K562 (cell line): ENCODE data around the gene TMEM208. TPM values are rescaled to one million over a fixed set of nuclear protein-coding genes. Genes with fewer than 3 reads are reported as not detected.

Experiments used
- CCNT2 ChIP-seq: IDR thresholded peaks from 2 replicates; pipeline ENCODE4 v1.6.1; 2011; ENCODE audit warnings: borderline replicate concordance, low read depth, mild to moderate bottlenecking, moderate library complexity, mixed read lengths, low read length; ENCODE audit not compliant: insufficient read length; ENCODE audit errors: extremely low read depth
- IFI16 ChIP-seq: fragments of 250-450 bp; sonication (Bioruptor Pico); IDR thresholded peaks from 2 replicates; pipeline ENCODE4 v2.1.2; 2022; ENCODE audit warnings: mild to moderate bottlenecking, inconsistent platforms
- ZBTB40 ChIP-seq, 2 experiments: fragments of 450-650 bp in 1 of 2; sonication (generic) in 1 of 2; formaldehyde crosslinking in 1 of 2; IDR thresholded peaks; 2 replicates each; pipeline versions ENCODE4 v1.7.1 to v1.9.0; 2016 to 2022; ENCODE audit warnings: inconsistent platforms in 1 of 2, mild to moderate bottlenecking in 1 of 2, missing genetic modification reagents in 1 of 2
- ZNF175 ChIP-seq: fragments of 200-800 bp; sonication (Bioruptor generic); IDR thresholded peaks from 2 replicates; pipeline ENCODE4 v1.6.1; 2016; ENCODE audit warnings: low read depth, mild to moderate bottlenecking, missing genetic modification characterization, missing compliant biosample characterization
- ZNF780A ChIP-seq: fragments of 250-450 bp; sonication (Bioruptor Pico); IDR thresholded peaks from 2 replicates; pipeline ENCODE4 v1.5.0; 2021; ENCODE audit warnings: mild to moderate bottlenecking
- polyA plus RNA-seq, 8 experiments: library from polyadenylated mRNA; depleted of rRNA in 4 of 8; stranded (reverse) in 5 of 8; unstranded in 3 of 8; fragments of >200 nt; fragmentation: Nextera tagmentation in 2 of 8; fragmentation: Illumina TruSeq in 1 of 8; extraction: Ambion mirVana in 2 of 8; extraction: Trizol in 1 of 8; gene quantifications; 2 replicates each; pipeline versions ENCODE4 v1.2.1 to v1.2.3, GENCODE V29; 2011 to 2014; ENCODE audit warnings: inconsistent platforms in 1 of 8, missing spikeins in 1 of 8
- total RNA-seq, 7 experiments: library from RNA; depleted of rRNA in 6 of 7; stranded (reverse); fragments of >200 nt in 6 of 7; fragmentation: Illumina TruSeq in 2 of 7; extraction: Trizol in 2 of 7; gene quantifications; 2 replicates each; pipeline versions ENCODE4 v1.2.1 to v1.2.3, GENCODE V29; 2011 to 2021; ENCODE audit warnings: low replicate concordance in 1 of 7
- TF ChIP-seq, protein P1 (sequence below): fragments of 450-650 bp; IDR thresholded peaks from 2 replicates; pipeline ENCODE4 v1.6.1; 2016; ENCODE audit warnings: mild to moderate bottlenecking
- TF ChIP-seq, protein P2 (sequence below): fragments of 450-650 bp; IDR thresholded peaks from one replicate; pipeline ENCODE4 v1.6.1; 2018; ENCODE audit warnings: mild to moderate bottlenecking, moderate library complexity; ENCODE audit not compliant: partially characterized antibody
- TF ChIP-seq, protein P3 (sequence below): fragments of 150-350 bp; IDR thresholded peaks from 2 replicates; pipeline ENCODE4 v1.6.1; 2014; ENCODE audit warnings: low read depth, mild to moderate bottlenecking, low read length, borderline replicate concordance

Gene TMEM208
- total and polyA plus RNA-seq, 9 of the 15 experiments (the other 6 are each of a cell fraction or from before 2014, with no cell fraction given), result 31.8 to 239 (median 54.3) TPM

GRCh38 chr16:67183627-67184452, 43.1 kb upstream of the TMEM208 start, which contains the start of gene MATCAP1 (continued):
- TF ChIP-seq, protein P1, sequence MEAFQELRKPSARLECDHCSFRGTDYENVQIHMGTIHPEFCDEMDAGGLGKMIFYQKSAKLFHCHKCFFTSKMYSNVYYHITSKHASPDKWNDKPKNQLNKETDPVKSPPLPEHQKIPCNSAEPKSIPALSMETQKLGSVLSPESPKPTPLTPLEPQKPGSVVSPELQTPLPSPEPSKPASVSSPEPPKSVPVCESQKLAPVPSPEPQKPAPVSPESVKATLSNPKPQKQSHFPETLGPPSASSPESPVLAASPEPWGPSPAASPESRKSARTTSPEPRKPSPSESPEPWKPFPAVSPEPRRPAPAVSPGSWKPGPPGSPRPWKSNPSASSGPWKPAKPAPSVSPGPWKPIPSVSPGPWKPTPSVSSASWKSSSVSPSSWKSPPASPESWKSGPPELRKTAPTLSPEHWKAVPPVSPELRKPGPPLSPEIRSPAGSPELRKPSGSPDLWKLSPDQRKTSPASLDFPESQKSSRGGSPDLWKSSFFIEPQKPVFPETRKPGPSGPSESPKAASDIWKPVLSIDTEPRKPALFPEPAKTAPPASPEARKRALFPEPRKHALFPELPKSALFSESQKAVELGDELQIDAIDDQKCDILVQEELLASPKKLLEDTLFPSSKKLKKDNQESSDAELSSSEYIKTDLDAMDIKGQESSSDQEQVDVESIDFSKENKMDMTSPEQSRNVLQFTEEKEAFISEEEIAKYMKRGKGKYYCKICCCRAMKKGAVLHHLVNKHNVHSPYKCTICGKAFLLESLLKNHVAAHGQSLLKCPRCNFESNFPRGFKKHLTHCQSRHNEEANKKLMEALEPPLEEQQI, result no peak
- no peak for TF ChIP-seq ZNF780A (CRISPR knock-in tag)
- TF ChIP-seq, protein P2, sequence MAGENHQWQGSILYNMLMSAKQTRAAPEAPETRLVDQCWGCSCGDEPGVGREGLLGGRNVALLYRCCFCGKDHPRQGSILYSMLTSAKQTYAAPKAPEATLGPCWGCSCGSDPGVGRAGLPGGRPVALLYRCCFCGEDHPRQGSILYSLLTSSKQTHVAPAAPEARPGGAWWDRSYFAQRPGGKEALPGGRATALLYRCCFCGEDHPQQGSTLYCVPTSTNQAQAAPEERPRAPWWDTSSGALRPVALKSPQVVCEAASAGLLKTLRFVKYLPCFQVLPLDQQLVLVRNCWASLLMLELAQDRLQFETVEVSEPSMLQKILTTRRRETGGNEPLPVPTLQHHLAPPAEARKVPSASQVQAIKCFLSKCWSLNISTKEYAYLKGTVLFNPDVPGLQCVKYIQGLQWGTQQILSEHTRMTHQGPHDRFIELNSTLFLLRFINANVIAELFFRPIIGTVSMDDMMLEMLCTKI, result no peak
- TF ChIP-seq, protein P3, sequence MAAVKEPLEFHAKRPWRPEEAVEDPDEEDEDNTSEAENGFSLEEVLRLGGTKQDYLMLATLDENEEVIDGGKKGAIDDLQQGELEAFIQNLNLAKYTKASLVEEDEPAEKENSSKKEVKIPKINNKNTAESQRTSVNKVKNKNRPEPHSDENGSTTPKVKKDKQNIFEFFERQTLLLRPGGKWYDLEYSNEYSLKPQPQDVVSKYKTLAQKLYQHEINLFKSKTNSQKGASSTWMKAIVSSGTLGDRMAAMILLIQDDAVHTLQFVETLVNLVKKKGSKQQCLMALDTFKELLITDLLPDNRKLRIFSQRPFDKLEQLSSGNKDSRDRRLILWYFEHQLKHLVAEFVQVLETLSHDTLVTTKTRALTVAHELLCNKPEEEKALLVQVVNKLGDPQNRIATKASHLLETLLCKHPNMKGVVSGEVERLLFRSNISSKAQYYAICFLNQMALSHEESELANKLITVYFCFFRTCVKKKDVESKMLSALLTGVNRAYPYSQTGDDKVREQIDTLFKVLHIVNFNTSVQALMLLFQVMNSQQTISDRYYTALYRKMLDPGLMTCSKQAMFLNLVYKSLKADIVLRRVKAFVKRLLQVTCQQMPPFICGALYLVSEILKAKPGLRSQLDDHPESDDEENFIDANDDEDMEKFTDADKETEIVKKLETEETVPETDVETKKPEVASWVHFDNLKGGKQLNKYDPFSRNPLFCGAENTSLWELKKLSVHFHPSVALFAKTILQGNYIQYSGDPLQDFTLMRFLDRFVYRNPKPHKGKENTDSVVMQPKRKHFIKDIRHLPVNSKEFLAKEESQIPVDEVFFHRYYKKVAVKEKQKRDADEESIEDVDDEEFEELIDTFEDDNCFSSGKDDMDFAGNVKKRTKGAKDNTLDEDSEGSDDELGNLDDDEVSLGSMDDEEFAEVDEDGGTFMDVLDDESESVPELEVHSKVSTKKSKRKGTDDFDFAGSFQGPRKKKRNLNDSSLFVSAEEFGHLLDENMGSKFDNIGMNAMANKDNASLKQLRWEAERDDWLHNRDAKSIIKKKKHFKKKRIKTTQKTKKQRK, result peak; percentile 15; the same call in 1 of the 2 replicates
- TF ChIP-seq IFI16 (CRISPR knock-in tag), result no peak
- 0 out of 2 replicates have a peak, but pooled peaks have one; percentile 45 for TF ChIP-seq ZNF175 (CRISPR knock-in tag)
- peak; percentile 57 for TF ChIP-seq CCNT2
- 0 out of 2 replicates have a peak, but pooled peaks have one; percentile 20 for TF ChIP-seq ZBTB40 (IDR thresholded peaks at IDR 0.05)
- no peak for TF ChIP-seq ZBTB40 (CRISPR knock-in tag; IDR thresholded peaks at IDR 0.05)
